Measurements from ENCODE around the gene SEH1L. TPM values are rescaled to one million over a fixed set of nuclear protein-coding genes. Genes with fewer than 3 reads are reported as not detected.
"Not testable (repeated sequence)": the region's sequence is repeated elsewhere in the genome, so short reads cannot be mapped to it uniquely, and the experiment has no call there.

The SEH1L gene
- polyA plus RNA-seq, 1 donor from 2014 or later, result 11.5 TPM

DNA sequence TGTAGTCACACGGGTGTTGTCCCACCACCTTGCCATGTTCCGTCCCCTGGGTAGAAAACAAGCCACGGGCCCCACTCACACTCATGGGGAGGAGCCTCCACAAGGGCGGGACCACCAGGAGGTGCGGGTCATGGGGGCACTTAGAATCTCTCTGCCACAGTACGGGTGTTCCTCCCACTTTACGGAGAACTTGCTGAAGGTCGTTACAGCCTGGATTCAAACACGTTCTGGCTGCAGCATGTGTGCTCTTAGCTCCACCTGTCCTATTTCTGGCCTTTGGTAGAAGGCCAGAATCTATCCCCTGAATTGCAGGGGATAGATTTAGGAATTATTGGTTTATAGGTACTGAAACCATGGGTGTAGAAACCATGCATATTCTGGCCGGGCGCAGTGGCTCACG, 28.5 kb downstream of the SEH1L start:
- Histone ChIP-seq H3K4me2 (ENCODE audit: low read length) (no peak overlapping the region), H4K20me1 (ENCODE audit: insufficient read depth) (no peaks in the 10 kb centered on the region), H3K9ac (ENCODE audit: low read length) (no peak overlapping the region), H3K27ac (ENCODE audit: low read length) (no peak overlapping the region), H3K9me2 (ENCODE audit: insufficient read depth, low read length) (no peaks in the 10 kb centered on the region), H3K36me3 (ENCODE audit: insufficient read depth, low read length) (no peaks in the 10 kb centered on the region), H3K9me3 (ENCODE audit: low read length) (no peaks in the 10 kb centered on the region), H2AFZ (ENCODE audit: low read depth, low read length) (no peak overlapping the region), H3K4me3 (ENCODE audit: low read length) (no peak overlapping the region), H3F3A (ENCODE audit: insufficient read depth, low read length, poor library complexity, severe bottlenecking) (no peaks in the 10 kb centered on the region), H3K79me2 (replicated peaks; ENCODE audit: insufficient read depth, low read length) (no peaks in the 10 kb centered on the region), H3K27me3 (ENCODE audit: insufficient read depth, low read depth, low read length) (no peaks in the 10 kb centered on the region)
- TF ChIP-seq, protein P1, sequence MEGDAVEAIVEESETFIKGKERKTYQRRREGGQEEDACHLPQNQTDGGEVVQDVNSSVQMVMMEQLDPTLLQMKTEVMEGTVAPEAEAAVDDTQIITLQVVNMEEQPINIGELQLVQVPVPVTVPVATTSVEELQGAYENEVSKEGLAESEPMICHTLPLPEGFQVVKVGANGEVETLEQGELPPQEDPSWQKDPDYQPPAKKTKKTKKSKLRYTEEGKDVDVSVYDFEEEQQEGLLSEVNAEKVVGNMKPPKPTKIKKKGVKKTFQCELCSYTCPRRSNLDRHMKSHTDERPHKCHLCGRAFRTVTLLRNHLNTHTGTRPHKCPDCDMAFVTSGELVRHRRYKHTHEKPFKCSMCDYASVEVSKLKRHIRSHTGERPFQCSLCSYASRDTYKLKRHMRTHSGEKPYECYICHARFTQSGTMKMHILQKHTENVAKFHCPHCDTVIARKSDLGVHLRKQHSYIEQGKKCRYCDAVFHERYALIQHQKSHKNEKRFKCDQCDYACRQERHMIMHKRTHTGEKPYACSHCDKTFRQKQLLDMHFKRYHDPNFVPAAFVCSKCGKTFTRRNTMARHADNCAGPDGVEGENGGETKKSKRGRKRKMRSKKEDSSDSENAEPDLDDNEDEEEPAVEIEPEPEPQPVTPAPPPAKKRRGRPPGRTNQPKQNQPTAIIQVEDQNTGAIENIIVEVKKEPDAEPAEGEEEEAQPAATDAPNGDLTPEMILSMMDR (IDR thresholded peaks at IDR 0.05; ENCODE audit: poor library complexity, severe bottlenecking), result no peak
- TF ChIP-seq EP300 (conservative IDR thresholded peaks at IDR 0.05; ENCODE audit: poor library complexity, severe bottlenecking), result no peak
- TF ChIP-seq POLR2AphosphoS5 (IDR thresholded peaks at IDR 0.05), result no peak
- no peak for TF ChIP-seq TAF1 (IDR thresholded peaks at IDR 0.05; ENCODE audit: low read depth)
- no peak for TF ChIP-seq MXI1 (conservative IDR thresholded peaks at IDR 0.05; ENCODE audit: poor library complexity, severe bottlenecking)
- TF ChIP-seq, protein P2, sequence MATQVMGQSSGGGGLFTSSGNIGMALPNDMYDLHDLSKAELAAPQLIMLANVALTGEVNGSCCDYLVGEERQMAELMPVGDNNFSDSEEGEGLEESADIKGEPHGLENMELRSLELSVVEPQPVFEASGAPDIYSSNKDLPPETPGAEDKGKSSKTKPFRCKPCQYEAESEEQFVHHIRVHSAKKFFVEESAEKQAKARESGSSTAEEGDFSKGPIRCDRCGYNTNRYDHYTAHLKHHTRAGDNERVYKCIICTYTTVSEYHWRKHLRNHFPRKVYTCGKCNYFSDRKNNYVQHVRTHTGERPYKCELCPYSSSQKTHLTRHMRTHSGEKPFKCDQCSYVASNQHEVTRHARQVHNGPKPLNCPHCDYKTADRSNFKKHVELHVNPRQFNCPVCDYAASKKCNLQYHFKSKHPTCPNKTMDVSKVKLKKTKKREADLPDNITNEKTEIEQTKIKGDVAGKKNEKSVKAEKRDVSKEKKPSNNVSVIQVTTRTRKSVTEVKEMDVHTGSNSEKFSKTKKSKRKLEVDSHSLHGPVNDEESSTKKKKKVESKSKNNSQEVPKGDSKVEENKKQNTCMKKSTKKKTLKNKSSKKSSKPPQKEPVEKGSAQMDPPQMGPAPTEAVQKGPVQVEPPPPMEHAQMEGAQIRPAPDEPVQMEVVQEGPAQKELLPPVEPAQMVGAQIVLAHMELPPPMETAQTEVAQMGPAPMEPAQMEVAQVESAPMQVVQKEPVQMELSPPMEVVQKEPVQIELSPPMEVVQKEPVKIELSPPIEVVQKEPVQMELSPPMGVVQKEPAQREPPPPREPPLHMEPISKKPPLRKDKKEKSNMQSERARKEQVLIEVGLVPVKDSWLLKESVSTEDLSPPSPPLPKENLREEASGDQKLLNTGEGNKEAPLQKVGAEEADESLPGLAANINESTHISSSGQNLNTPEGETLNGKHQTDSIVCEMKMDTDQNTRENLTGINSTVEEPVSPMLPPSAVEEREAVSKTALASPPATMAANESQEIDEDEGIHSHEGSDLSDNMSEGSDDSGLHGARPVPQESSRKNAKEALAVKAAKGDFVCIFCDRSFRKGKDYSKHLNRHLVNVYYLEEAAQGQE (IDR thresholded peaks at IDR 0.05; ENCODE audit: borderline replicate concordance), result no peak
- no peak for TF ChIP-seq SMC3 (conservative IDR thresholded peaks at IDR 0.05; ENCODE audit: poor library complexity)
- no peak for TF ChIP-seq RAD21 (conservative IDR thresholded peaks at IDR 0.05)
- TF ChIP-seq EZH2 (IDR thresholded peaks at IDR 0.05; ENCODE audit: borderline replicate concordance, insufficient read depth, low read length, poor library complexity, severe bottlenecking), result no peak

DNA sequence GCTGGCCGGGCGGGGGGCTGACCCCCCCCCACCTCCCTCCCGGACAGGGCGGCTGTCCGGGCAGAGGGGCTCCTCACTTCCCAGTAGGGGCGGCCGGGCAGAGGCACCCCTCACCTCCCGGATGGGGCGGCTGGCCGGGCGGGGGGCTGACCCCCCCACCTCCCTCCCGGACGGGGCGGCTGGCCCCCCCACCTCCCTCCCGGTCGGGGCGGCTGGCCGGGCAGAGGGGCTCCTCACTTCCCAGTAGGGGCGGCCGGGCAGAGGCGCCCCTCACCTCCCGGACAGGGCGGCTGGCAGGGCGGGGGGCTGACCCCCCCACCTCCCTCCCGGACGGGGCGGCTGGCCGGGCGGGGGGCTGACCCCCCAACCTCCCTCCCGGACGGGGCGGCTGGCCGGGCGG, 32.3 kb downstream of the SEH1L start:
- not testable (repeated sequence) for H3K79me2 ChIP-seq (replicated peaks; ENCODE audit: insufficient read depth, low read length); H2AFZ ChIP-seq (ENCODE audit: low read depth, low read length); H3K9me2 ChIP-seq (ENCODE audit: insufficient read depth, low read length); H3K27me3 ChIP-seq (ENCODE audit: insufficient read depth, low read depth, low read length); H3K27ac ChIP-seq (ENCODE audit: low read length); H4K20me1 ChIP-seq (ENCODE audit: insufficient read depth); H3K4me2 ChIP-seq (ENCODE audit: low read length); H3K9ac ChIP-seq (ENCODE audit: low read length); H3K36me3 ChIP-seq (ENCODE audit: insufficient read depth, low read length); H3K9me3 ChIP-seq (ENCODE audit: low read length); H3K4me3 ChIP-seq (ENCODE audit: low read length); H3F3A ChIP-seq (ENCODE audit: insufficient read depth, low read length, poor library complexity, severe bottlenecking)

Measured in neural cell (in vitro differentiated cells).